ENCODE results near the gene C17orf67. TPM values are rescaled to one million over a fixed set of nuclear protein-coding genes. Genes with fewer than 3 reads are reported as not detected.

C17orf67 gene
- total RNA-seq, 1 experiment from 2014 or later: 2.9 TPM

GRCh38 chr17:56771975-56772374, 61.7 kb downstream of the C17orf67 start:
- no peak for TF ChIP-seq CTCF (IDR thresholded peaks at IDR 0.05; ENCODE audit: insufficient read depth in 1 of 2, low read depth in 1 of 2, low read length in 1 of 2, severe bottlenecking in 1 of 2, unreplicated experiment in 1 of 2)
- no peaks in the 10 kb centered on the region for H3K4me1 Mint-ChIP-seq (ENCODE audit: low read depth, unreplicated experiment)
- intact Hi-C loops (cut with micrococcal nuclease; ENCODE audit: unreplicated experiment): no loop called here
- no peak overlapping the region for H3K27ac Mint-ChIP-seq (ENCODE audit: unreplicated experiment)
- H3K27me3 Mint-ChIP-seq (ENCODE audit: insufficient read depth, unreplicated experiment): peaks cover 13% of the 10 kb centered on the region
- Histone ChIP-seq H3K4me3 (ENCODE audit: low read depth, low read length) (no peak overlapping the region), H3K27me3 (replicated peaks; ENCODE audit: control insufficient read depth, insufficient read depth, low read length) (no peaks in the 10 kb centered on the region; the same call in 1 of the 2 replicates), H3K36me3 (ENCODE audit: control insufficient read depth, insufficient read depth, low read length) (no peaks in the 10 kb centered on the region), H3K4me1 (no peaks in the 10 kb centered on the region), H3K9me3 (no peaks in the 10 kb centered on the region)
- DNase-seq: no peak
- ChIA-PET POLR2A (no interaction called here), CTCF (no interaction called here)
- no peak overlapping the region for H3K4me3 Mint-ChIP-seq (ENCODE audit: unreplicated experiment)
- H3K9me3 Mint-ChIP-seq (ENCODE audit: unreplicated experiment): no peaks in the 10 kb centered on the region
- BruUV-seq (replicated peaks): no TSS peak
- H3K36me3 Mint-ChIP-seq (ENCODE audit: insufficient read depth, unreplicated experiment): no peaks in the 10 kb centered on the region

GRCh38 chr17:56771563-56771962, 62.2 kb downstream of the C17orf67 start:
- no TSS peak for BruUV-seq (replicated peaks)
- no peaks in the 10 kb centered on the region; the same call in 1 of the 2 replicates for H3K9me3 ChIP-seq
- ChIA-PET CTCF (no interaction called here), POLR2A (no interaction called here)
- no peaks in the 10 kb centered on the region for H3K4me1 ChIP-seq
- Mint-ChIP-seq H3K27ac (ENCODE audit: unreplicated experiment) (no peak overlapping the region), H3K27me3 (ENCODE audit: insufficient read depth, unreplicated experiment) (peaks cover 14% of the 10 kb centered on the region), H3K36me3 (ENCODE audit: insufficient read depth, unreplicated experiment) (no peaks in the 10 kb centered on the region), H3K4me1 (ENCODE audit: low read depth, unreplicated experiment) (no peaks in the 10 kb centered on the region), H3K4me3 (ENCODE audit: unreplicated experiment) (no peak overlapping the region), H3K9me3 (ENCODE audit: unreplicated experiment) (no peaks in the 10 kb centered on the region)
- DNase-seq: no peak
- no peaks in the 10 kb centered on the region; the same call in 1 of the 2 replicates for H3K27me3 ChIP-seq (replicated peaks; ENCODE audit: control insufficient read depth, insufficient read depth, low read length)
- no peak overlapping the region for H3K4me3 ChIP-seq (ENCODE audit: low read depth, low read length)
- H3K36me3 ChIP-seq (ENCODE audit: control insufficient read depth, insufficient read depth, low read length): no peaks in the 10 kb centered on the region
- intact Hi-C loops (cut with micrococcal nuclease; ENCODE audit: unreplicated experiment): no loop called here
- no peak for TF ChIP-seq CTCF (IDR thresholded peaks at IDR 0.05; ENCODE audit: insufficient read depth in 1 of 2, low read depth in 1 of 2, low read length in 1 of 2, severe bottlenecking in 1 of 2, unreplicated experiment in 1 of 2)

- DNase-seq: no peak
- no peaks in the 10 kb centered on the region for H3K36me3 ChIP-seq (ENCODE audit: control insufficient read depth, insufficient read depth, low read length)
- Mint-ChIP-seq H3K4me3 (ENCODE audit: unreplicated experiment) (no peak overlapping the region), H3K27ac (ENCODE audit: unreplicated experiment) (no peak overlapping the region), H3K4me1 (ENCODE audit: low read depth, unreplicated experiment) (no peaks in the 10 kb centered on the region), H3K9me3 (ENCODE audit: unreplicated experiment) (no peaks in the 10 kb centered on the region), H3K36me3 (ENCODE audit: insufficient read depth, unreplicated experiment) (no peaks in the 10 kb centered on the region), H3K27me3 (ENCODE audit: insufficient read depth, unreplicated experiment) (peaks cover 19% of the 10 kb centered on the region)
- CTCF ChIA-PET: no interaction called here
- intact Hi-C loops (cut with micrococcal nuclease; ENCODE audit: unreplicated experiment): no loop called here
- H3K9me3 ChIP-seq: no peaks in the 10 kb centered on the region; the same call in 1 of the 2 replicates
- no peaks in the 10 kb centered on the region; the same call in 1 of the 2 replicates for H3K27me3 ChIP-seq (replicated peaks; ENCODE audit: control insufficient read depth, insufficient read depth, low read length)
- H3K4me3 ChIP-seq (ENCODE audit: low read depth, low read length): no peak overlapping the region
- no peak for TF ChIP-seq CTCF (IDR thresholded peaks at IDR 0.05; ENCODE audit: insufficient read depth in 1 of 2, low read depth in 1 of 2, low read length in 1 of 2, severe bottlenecking in 1 of 2, unreplicated experiment in 1 of 2)
- no peaks in the 10 kb centered on the region for H3K4me1 ChIP-seq
- POLR2A ChIA-PET: no interaction called here
- BruUV-seq (replicated peaks): no TSS peak
These were observed 63.3 kb downstream of the C17orf67 start for GRCh38 chr17:56770427-56770826.
